Kidney epithelial cell (primary cell): ENCODE measurements around the gene PSG7. TPM values are rescaled to one million over a fixed set of nuclear protein-coding genes. Genes with fewer than 3 reads are reported as not detected.
"Not testable (repeated sequence)": the region's sequence is repeated elsewhere in the genome, so short reads cannot be mapped to it uniquely, and the experiment has no call there.

Source experiments
- DNase-seq: peaks from one replicate; pipeline ENCODE4 v3.0.0-alpha.2; 2010; ENCODE audit warnings: low read depth
- H3K27me3 ChIP-seq: 2 replicates; pipeline ENCODE4 v1.6.0; 2011; ENCODE audit warnings: low read length; ENCODE audit not compliant: control insufficient read depth, insufficient read depth
- H3K36me3 ChIP-seq: 2 replicates; pipeline ENCODE4 v1.5.1; 2011; ENCODE audit warnings: low read length; ENCODE audit not compliant: control insufficient read depth, insufficient read depth
- H3K4me3 ChIP-seq: 2 replicates; pipeline ENCODE4 v1.5.1; 2011; ENCODE audit warnings: low read depth, mild to moderate bottlenecking, control low read depth, low read length
- total RNA-seq: library from RNA; depleted of rRNA; stranded (reverse); fragments of >200 nt; gene quantifications from 2 replicates; pipeline ENCODE4 v1.2.3, GENCODE V29; 2015
- TF ChIP-seq, protein P1 (sequence below): IDR thresholded peaks from 2 replicates; pipeline ENCODE4 v1.5.1; 2011; ENCODE audit warnings: mild to moderate bottlenecking, moderate library complexity, low read length, control low read depth, inconsistent platforms; ENCODE audit not compliant: insufficient read depth, poor library complexity, severe bottlenecking

PSG7 gene
- total RNA-seq, 1 donor from 2014 or later, result not detected

GRCh38 chr19:42942187-42942789, 5.3 kb upstream of the PSG7 start:
- no peak overlapping the region for H3K4me3 ChIP-seq
- no peaks in the 10 kb centered on the region for H3K27me3 ChIP-seq
- DNase-seq, result no peak
- TF ChIP-seq, protein P1, sequence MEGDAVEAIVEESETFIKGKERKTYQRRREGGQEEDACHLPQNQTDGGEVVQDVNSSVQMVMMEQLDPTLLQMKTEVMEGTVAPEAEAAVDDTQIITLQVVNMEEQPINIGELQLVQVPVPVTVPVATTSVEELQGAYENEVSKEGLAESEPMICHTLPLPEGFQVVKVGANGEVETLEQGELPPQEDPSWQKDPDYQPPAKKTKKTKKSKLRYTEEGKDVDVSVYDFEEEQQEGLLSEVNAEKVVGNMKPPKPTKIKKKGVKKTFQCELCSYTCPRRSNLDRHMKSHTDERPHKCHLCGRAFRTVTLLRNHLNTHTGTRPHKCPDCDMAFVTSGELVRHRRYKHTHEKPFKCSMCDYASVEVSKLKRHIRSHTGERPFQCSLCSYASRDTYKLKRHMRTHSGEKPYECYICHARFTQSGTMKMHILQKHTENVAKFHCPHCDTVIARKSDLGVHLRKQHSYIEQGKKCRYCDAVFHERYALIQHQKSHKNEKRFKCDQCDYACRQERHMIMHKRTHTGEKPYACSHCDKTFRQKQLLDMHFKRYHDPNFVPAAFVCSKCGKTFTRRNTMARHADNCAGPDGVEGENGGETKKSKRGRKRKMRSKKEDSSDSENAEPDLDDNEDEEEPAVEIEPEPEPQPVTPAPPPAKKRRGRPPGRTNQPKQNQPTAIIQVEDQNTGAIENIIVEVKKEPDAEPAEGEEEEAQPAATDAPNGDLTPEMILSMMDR, result peak; percentile 50
- H3K36me3 ChIP-seq, result no peaks in the 10 kb centered on the region

GRCh38 chr19:42934726-42935125, 2.3 kb downstream of the PSG7 start:
- not testable (repeated sequence) for DNase-seq, H3K36me3 ChIP-seq, H3K27me3 ChIP-seq, H3K4me3 ChIP-seq

- H3K27me3 ChIP-seq, DNase-seq, H3K4me3 ChIP-seq, H3K36me3 ChIP-seq: not testable (repeated sequence)
Observed at GRCh38 chr19:42934183-42934582, 2.8 kb downstream of the PSG7 start.

GRCh38 chr19:42933412-42933811, 3.6 kb downstream of the PSG7 start:
- H3K27me3 ChIP-seq, H3K36me3 ChIP-seq, H3K4me3 ChIP-seq, DNase-seq: not testable (repeated sequence)

DNA sequence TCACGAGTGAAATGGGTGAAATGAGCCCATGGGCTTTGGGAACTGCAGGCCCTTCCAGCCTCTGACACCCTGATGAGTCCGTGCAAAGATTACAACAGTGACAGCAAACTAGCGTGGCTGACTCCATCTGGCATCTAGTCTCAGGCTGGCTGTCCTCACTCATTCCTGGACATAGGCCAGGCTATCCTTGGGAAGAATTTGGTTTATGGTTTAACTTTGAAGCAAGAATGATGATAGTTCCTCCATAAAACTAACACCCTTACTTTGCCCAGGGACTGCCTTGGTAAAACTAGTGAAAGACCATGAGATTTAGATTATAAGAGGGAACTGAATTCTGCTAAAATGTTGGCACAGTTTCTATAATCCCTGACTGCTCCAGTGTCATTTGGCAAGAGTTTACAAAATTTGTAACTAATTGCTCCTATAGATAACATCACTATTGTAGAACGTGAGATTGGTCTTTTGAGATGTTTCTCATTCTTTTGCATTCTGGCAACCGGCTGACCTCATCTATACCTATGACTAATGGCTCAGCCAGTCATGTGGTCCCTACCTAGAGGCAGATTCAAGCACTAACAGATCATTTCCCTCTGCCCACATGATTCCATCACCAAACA, 4.4 kb downstream of the PSG7 start:
- H3K27me3 ChIP-seq, H3K36me3 ChIP-seq, H3K4me3 ChIP-seq: not testable (repeated sequence)
- peak; percentile 61 for DNase-seq

GRCh38 chr19:42930214-42930613, 6.8 kb downstream of the PSG7 start:
- not testable (repeated sequence) for H3K36me3 ChIP-seq, DNase-seq, H3K27me3 ChIP-seq, H3K4me3 ChIP-seq
- TF ChIP-seq, protein P1, result peak; percentile 8

GRCh38 chr19:42928896-42929295, 8.1 kb downstream of the PSG7 start:
- Histone ChIP-seq H3K27me3 (no peaks in the 10 kb centered on the region), H3K36me3 (no peaks in the 10 kb centered on the region), H3K4me3 (no peak overlapping the region)
- TF ChIP-seq, protein P1, result no peak
- no peak for DNase-seq

DNA sequence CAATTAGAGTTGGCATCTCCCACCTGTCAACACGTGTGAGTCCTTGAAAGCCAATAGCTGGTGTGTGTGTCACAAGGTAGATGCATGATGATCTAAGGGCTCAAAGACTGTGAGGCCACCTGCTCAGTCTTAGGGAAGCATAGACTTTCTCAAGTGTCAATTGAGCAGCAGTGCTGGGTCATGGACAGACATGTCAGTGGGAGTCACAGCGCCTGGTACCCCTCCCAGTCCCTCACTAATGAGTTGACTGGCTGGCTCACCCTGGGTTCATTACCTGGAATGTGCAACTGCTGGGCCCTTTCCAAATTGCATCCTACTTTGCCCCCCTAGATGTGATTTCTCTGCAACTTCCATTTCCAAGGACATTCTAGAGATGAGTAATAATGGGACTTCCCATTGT, 10.2 kb downstream of the PSG7 start:
- H3K36me3 ChIP-seq, result no peaks in the 10 kb centered on the region
- H3K4me3 ChIP-seq, result no peak overlapping the region
- TF ChIP-seq, protein P1, result no peak
- H3K27me3 ChIP-seq, result no peaks in the 10 kb centered on the region
- no peak for DNase-seq
